Hepatocyte (in vitro differentiated cells): ENCODE data around the gene RIN2.

Source experiments
- CTCF ChIP-seq: fragments of 200-600 bp; sonication (generic); IDR thresholded peaks from 2 replicates; pipeline ENCODE4 v1.5.1; 2016; ENCODE audit warnings: antibody characterized with exemption, mild to moderate bottlenecking; ENCODE audit not compliant: poor library complexity
- EZH2 ChIP-seq: fragments of 200-600 bp; sonication (generic); IDR thresholded peaks from 2 replicates; pipeline ENCODE4 v1.6.1; 2016; ENCODE audit warnings: antibody characterized with exemption, mild to moderate bottlenecking, borderline replicate concordance
- EZH2phosphoT487 ChIP-seq: fragments of 200-600 bp; sonication (generic); IDR thresholded peaks from one replicate; pipeline ENCODE4 v1.6.1; 2018; ENCODE audit warnings: antibody characterized with exemption, mild to moderate bottlenecking, low read depth, moderate library complexity; ENCODE audit not compliant: unreplicated experiment, severe bottlenecking

DNA sequence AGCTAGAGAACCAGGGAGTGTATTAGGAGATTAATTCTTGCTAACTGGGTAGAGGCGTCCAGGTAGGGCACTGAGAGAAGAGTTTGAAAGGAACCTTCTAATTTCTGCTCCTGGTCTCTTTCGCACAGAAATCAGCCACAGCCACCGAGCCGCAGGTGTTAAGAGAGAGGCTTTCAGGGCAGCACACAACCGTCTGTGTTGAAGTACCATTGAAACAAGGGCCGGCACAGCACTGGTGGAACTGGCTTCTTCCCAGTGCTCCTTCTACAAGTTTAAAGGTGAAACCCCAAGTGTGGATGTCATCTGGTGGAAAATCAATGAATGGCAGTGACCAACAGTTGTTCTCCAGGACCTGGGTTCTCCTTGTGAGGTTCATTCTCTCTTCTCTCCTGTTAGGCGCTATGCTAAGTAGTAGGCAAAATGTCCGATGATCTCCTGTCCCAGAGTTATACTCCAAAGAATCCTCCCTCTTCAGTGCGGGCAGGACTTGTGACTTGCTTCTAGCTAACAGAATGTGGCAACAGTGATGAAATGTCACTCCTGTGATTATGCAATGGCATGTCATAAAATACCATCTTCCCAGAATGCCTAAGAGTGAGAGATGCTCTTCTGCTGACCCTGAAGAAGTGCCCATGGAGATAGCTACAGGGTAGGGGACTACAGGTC lies 15.0 kb upstream of the RIN2 start:
- TF ChIP-seq EZH2phosphoT487 = no peak
- TF ChIP-seq CTCF = no peak
- no peak for TF ChIP-seq EZH2
